ENCODE measurements around the gene CEACAM16.
"Not testable (repeated sequence)": the region's sequence is repeated elsewhere in the genome, so short reads cannot be mapped to it uniquely, and the experiment has no call there.

The CEACAM16 gene

DNA sequence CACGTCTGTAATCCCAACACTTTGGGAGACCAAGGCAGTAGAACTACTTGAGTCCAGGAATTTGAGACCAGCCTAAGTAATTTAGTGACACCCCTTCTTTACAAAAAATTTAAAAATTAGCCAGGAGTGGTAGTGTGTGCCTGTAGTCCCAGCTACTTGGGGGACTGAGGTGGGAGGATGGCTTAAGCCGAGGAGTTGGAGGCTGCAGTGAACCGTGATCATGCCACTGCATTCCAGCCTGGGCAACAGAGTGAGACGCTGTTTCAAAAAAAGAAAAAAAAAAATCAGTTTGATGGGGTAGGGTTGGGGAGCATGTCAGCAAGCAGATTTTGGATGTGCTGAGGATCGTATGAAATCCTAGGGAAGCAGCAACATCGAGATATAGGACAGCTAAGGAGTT, 23.4 kb upstream of the CEACAM16 start:
- in situ Hi-C loops (cut with HindIII; ENCODE audit: low sequenced_read_pairs), result no loop called here

- in situ Hi-C loops (cut with HindIII; ENCODE audit: low sequenced_read_pairs), result no loop called here
Measured at GRCh38 chr19:44677019-44677811, 21.7 kb upstream of the CEACAM16 start.

DNA sequence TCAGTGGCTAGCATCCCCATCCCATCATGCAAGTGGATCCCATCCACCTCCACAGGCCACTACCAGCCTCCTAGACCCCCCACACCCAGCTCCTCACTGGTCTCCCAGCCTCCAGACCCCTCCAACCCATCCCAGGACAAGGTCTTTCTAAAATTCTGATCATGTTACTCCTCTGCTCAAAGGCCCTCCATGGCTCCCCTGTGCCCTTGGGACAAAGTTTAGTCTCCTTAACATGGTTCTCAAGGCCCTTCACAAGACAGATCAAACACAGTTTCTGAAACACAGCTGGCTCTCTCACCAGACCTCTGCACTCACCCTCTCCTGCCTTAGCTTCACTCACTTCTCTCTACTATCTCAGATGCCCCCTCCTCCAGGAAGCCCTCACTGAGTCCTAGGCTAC, 18.4 kb upstream of the CEACAM16 start:
- in situ Hi-C loops (cut with HindIII; ENCODE audit: low sequenced_read_pairs), result no loop called here

GRCh38 chr19:44681992-44682790, 16.8 kb upstream of the CEACAM16 start:
- in situ Hi-C loops (cut with HindIII; ENCODE audit: low sequenced_read_pairs), result no loop called here

- in situ Hi-C loops (cut with HindIII; ENCODE audit: low sequenced_read_pairs), result no loop called here
Measured at GRCh38 chr19:44682807-44683206, 16.1 kb upstream of the CEACAM16 start.

- in situ Hi-C loops (cut with HindIII; ENCODE audit: low sequenced_read_pairs), result no loop called here
Measured at GRCh38 chr19:44683434-44684210, 15.3 kb upstream of the CEACAM16 start.

- in situ Hi-C loops (cut with HindIII; ENCODE audit: low sequenced_read_pairs), result not testable (repeated sequence)
Measured at GRCh38 chr19:44684396-44684795, 14.6 kb upstream of the CEACAM16 start.

DNA sequence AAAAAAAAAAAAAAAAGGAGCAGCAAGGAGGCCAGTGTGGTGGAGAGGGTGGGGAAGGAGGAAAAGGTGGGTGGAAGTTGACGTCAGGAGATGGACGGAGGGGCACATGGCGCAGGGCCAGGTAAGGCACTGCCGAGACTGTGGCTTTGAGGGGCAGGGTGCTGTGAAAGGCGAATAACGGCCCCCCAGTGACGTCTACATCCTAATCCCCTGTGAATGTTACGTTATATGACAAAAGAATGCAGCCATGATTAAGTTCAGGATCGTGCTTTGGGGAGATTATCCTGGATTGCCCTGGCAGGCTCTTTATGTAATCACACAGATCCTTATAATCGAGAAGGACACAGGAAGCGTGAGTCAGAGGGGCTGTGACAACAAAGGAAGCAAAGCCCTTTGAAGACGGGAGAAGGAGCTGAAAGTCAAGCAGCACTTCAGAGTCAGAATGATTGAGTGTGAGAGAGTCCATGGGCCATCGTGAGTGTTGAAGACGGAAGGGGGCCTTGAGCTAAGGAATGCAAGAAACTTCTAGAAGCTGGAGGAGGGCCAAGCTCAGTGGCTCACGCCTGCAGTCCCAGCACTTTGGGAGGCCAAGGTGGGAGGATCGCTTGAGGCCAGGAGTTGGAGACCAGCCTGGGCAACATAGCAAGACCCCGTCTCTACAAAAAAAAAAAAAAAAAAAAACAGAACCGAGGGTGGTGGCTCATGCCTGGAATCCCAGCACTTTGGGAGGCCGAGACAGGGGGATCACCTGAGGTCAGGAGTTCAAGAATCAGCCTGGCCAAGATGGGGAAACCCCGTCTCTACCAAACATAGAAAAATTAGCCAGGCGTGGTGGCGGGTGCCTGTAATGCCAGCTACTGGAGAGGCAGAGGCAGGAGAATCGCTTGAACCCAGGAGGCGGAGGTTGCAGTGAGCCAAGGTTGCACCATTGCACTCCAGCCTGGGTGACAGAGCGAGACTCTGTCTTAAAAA, 13.8 kb upstream of the CEACAM16 start:
- in situ Hi-C loops (cut with HindIII; ENCODE audit: low sequenced_read_pairs), result no loop called here

GRCh38 chr19:44685877-44686276, 13.1 kb upstream of the CEACAM16 start:
- in situ Hi-C loops (cut with HindIII; ENCODE audit: low sequenced_read_pairs), result no loop called here

DNA sequence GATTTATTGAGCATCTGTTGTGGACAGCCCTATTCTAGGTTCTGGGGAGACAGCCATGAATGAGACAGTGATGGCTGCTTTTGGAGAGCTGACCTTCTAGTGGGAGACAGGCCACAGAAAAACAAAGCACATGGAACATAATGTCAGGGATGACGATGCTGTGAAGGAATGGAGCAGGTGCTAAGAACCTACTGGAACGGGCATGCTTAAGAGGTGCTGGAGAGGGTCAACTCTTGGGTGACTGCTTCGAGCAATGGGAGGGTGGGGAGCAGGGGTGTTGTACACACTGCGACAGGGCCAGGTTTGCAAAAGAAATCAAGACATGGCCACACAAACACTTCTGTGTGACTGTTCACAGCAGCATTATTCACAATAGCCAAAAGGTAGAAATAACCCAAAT, 12.1 kb upstream of the CEACAM16 start:
- in situ Hi-C loops (cut with HindIII; ENCODE audit: low sequenced_read_pairs), result no loop called here

GRCh38 chr19:44687888-44688287, 11.1 kb upstream of the CEACAM16 start:
- in situ Hi-C loops (cut with HindIII; ENCODE audit: low sequenced_read_pairs), result no loop called here

GRCh38 chr19:44689290-44690130, 9.4 kb upstream of the CEACAM16 start:
- in situ Hi-C loops (cut with HindIII; ENCODE audit: low sequenced_read_pairs), result no loop called here

DNA sequence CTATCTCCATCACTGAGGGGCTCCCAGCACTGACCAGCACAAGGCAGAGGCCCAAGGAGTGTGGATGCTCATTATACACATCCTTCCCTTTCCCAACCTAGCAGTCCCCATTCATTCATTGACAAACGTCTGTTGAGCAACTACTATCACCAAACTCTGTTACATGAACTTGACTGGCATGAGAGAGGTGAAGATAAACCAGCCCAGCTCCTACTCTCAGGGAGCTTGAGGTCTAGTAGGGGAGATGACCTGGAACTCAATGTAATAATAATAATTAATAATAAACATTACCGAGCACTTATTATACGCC, 8.9 kb upstream of the CEACAM16 start:
- in situ Hi-C loops (cut with HindIII; ENCODE audit: low sequenced_read_pairs), result no loop called here

GRCh38 chr19:44692379-44692721, 6.6 kb upstream of the CEACAM16 start:
- in situ Hi-C loops (cut with HindIII; ENCODE audit: low sequenced_read_pairs), result no loop called here

GRCh38 chr19:44694184-44694579, 4.8 kb upstream of the CEACAM16 start:
- in situ Hi-C loops (cut with HindIII; ENCODE audit: low sequenced_read_pairs), result no loop called here

DNA sequence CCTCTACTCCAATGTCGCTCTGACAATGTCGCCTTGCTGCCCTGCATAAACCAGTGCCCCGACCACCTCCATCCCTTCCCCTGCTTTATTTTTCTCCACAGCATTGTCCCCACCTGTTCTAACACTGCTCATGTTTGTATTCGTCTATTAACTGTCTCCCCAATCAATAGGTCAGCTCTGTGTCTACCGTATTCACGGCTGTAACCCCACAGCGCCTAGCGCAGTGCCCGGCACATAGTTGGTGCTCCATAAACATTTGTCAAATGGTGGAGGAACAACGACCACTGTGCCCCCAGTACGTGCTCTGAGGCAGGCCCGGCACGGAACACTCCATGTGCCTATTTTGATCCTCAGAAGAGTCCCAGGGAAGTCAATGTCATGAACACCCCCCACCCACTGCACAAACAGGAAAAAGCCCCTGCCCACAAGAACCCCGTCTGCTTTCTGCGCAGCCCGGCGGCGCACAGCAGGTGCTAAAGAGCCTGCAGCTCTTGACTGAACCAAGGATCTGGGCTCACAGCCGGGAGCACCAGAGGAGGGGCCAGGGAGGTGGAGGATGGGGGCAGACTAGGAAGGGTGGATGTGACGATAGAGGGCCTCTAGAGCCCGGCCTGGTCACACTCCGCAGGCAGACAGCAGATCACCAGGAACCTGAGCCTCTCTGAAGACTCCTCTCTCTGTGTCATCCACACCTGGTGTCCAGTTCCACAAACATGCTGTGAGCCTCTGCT, 1.8 kb upstream of the CEACAM16 start:
- in situ Hi-C loops (cut with HindIII; ENCODE audit: low sequenced_read_pairs), result no loop called here

- in situ Hi-C loops (cut with HindIII; ENCODE audit: low sequenced_read_pairs), result no loop called here
Measured at GRCh38 chr19:44697670-44698034, 1.3 kb upstream of the CEACAM16 start.

GRCh38 chr19:44700547-44700946, 1.6 kb downstream of the CEACAM16 start:
- in situ Hi-C loops (cut with HindIII; ENCODE audit: low sequenced_read_pairs), result no loop called here

DNA sequence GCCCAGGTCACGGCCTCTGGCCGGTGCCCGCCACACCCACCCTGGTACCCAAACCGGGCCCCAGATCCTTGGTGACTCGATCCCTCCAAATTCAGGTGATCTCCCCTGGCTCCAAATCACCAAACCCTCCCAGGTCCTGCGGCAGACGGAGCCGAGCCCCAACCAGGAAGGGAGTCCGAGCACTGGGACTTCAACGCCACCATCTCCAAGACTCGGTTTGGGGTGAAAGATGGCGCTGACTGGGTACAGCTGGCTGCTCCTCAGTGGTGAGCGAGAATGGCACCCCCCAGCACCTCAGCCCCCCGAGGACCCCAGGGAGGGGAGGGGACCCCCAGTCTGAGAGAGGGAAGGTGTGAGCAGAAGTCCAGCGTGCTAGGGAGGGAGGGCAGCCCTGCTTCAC, 2.3 kb downstream of the CEACAM16 start:
- in situ Hi-C loops (cut with HindIII; ENCODE audit: low sequenced_read_pairs), result no loop called here

Measured in endothelial cell of hepatic sinusoid (primary cell).